Activated CD8-positive, alpha-beta T cell treated with anti-CD3 and anti-CD28 coated beads for 36 hours (primary cell): ENCODE data around the gene PWWP2A. TPM values are rescaled to one million over a fixed set of nuclear protein-coding genes. Genes with fewer than 3 reads are reported as not detected.
"Not testable (repeated sequence)": the region's sequence is repeated elsewhere in the genome, so short reads cannot be mapped to it uniquely, and the experiment has no call there.

Experiments used
- ATAC-seq: fragments of 200-7000 bp; cut with Tn5 transposase; one replicate; pipeline ENCODE4 v1.10.0; 2021; ENCODE audit warnings: mild to moderate bottlenecking, moderate library complexity
- CTCF ChIA-PET: fragments of 350-600 bp; sonication (Branson Sonifier 250); formaldehyde crosslinking; loops from one replicate; lab custom pipeline; 2021; ENCODE audit warnings: antibody characterized with exemption; lab: Charles Lee
- POLR2A ChIA-PET: fragments of 350-600 bp; sonication (Branson Sonifier 250); formaldehyde crosslinking; loops from one replicate; lab custom pipeline; 2021; ENCODE audit warnings: antibody characterized with exemption; lab: Charles Lee
- DNase-seq: peaks from one replicate; pipeline ENCODE4 v3.0.0-alpha.2; 2020
- H3K27ac Mint-ChIP-seq: one replicate; pipeline ENCODE4 v1.8.0; 2021; ENCODE audit warnings: mild to moderate bottlenecking, mixed read lengths
- H3K27me3 Mint-ChIP-seq: one replicate; pipeline ENCODE4 v1.8.0; 2021; ENCODE audit warnings: mixed read lengths
- H3K36me3 Mint-ChIP-seq: one replicate; pipeline ENCODE4 v1.8.0; 2021; ENCODE audit warnings: low read depth, mixed read lengths
- H3K4me1 Mint-ChIP-seq: one replicate; pipeline ENCODE4 v1.8.0; 2021; ENCODE audit warnings: low read depth, mixed read lengths
- H3K4me3 Mint-ChIP-seq: one replicate; pipeline ENCODE4 v1.8.0; 2021; ENCODE audit warnings: mild to moderate bottlenecking, moderate library complexity, mixed read lengths
- H3K9me3 Mint-ChIP-seq: one replicate; pipeline ENCODE4 v1.8.0; 2021; ENCODE audit warnings: mixed read lengths
- CTCF ChIP-seq: fragments of 200-600 bp; IDR thresholded peaks from one replicate; pipeline ENCODE4 v1.8.0; 2022; ENCODE audit warnings: antibody characterized with exemption, mild to moderate bottlenecking
- intact Hi-C: fragments of 100-400 bp; cut with micrococcal nuclease; formaldehyde crosslinking; loops from one replicate; pipeline ENCODE4 v1.10.0; 2022
- total RNA-seq, 2 experiments: library from RNA; stranded (reverse); gene quantifications; one replicate each; pipeline ENCODE4 v1.2.3, GENCODE V29; 2021

Gene PWWP2A
- total RNA-seq, 2 experiments from 2014 or later, result 16.0 to 17.5 TPM

DNA sequence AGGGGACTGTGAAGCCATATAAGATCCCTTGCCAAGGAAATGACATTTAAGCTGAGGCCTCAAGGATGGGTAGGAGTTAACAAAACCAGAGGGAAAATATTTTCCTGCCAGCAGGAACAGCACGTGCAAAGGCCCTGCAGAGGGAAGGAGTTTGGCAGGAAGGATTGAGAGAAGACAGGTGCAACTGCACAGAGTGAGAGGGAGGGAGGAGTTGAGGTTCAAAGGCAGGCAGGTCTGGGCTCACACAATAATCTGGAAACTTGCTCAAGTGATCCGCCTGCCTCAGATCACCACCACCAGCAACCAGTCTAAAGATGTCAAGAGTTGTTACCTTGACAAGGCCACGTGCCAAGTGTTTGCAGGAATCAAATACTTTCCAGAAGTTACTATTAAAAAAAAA lies 31.1 kb upstream of the PWWP2A start:
- Mint-ChIP-seq H3K27ac (no peak overlapping the region), H3K4me3 (no peak overlapping the region), H3K27me3 (peaks cover 4% of the 10 kb centered on the region), H3K4me1 (peaks cover 6% of the 10 kb centered on the region), H3K9me3 (no peaks in the 10 kb centered on the region), H3K36me3 (no peaks in the 10 kb centered on the region)
- intact Hi-C loops, result no loop called here
- DNase-seq, result no peak
- no peak for TF ChIP-seq CTCF
- no peak for ATAC-seq
- CTCF ChIA-PET, result no interaction called here
- POLR2A ChIA-PET, result no interaction called here

DNA sequence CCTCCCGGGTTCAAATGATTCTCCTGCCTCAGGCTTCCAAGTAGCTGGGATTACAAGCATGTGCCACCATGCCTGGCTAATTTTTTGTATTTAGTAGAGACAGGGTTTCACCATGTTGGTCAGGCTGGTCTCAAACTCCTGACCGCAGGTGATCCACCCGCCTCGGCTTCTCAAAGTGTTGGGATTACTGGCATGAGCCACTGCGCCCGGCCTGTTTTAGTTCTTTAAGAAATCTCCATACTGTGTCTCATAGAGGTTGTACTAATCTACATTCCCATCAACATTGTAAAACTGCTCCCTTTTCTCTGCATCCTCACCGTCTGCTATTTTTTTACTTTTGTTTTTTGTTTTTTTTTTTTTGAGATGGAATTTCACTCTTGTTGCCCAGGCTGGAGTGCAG lies 25.2 kb upstream of the PWWP2A start:
- H3K9me3 Mint-ChIP-seq, POLR2A ChIA-PET, H3K4me3 Mint-ChIP-seq, H3K4me1 Mint-ChIP-seq, H3K36me3 Mint-ChIP-seq, CTCF ChIA-PET, intact Hi-C loops, DNase-seq, ATAC-seq, H3K27ac Mint-ChIP-seq, H3K27me3 Mint-ChIP-seq: not testable (repeated sequence)

- H3K27me3 Mint-ChIP-seq, result no peaks in the 10 kb centered on the region
- no peak overlapping the region for H3K27ac Mint-ChIP-seq
- H3K9me3 Mint-ChIP-seq, result no peaks in the 10 kb centered on the region
- H3K4me1 Mint-ChIP-seq, result no peaks in the 10 kb centered on the region
- H3K36me3 Mint-ChIP-seq, result no peaks in the 10 kb centered on the region
- DNase-seq (no peak), ATAC-seq (no peak)
- TF ChIP-seq CTCF, result no peak
- ChIA-PET POLR2A (interaction anchor here (1.2 kb wide), 1 partner anchor 28 kb away, joined by 3 read pairs; no protein-coding TSS in a partner anchor), CTCF (no interaction called here)
- intact Hi-C loops, result no loop called here
- no peak overlapping the region for H3K4me3 Mint-ChIP-seq
Measured at GRCh38 chr5:160134332-160134731, 15.1 kb upstream of the PWWP2A start.

DNA sequence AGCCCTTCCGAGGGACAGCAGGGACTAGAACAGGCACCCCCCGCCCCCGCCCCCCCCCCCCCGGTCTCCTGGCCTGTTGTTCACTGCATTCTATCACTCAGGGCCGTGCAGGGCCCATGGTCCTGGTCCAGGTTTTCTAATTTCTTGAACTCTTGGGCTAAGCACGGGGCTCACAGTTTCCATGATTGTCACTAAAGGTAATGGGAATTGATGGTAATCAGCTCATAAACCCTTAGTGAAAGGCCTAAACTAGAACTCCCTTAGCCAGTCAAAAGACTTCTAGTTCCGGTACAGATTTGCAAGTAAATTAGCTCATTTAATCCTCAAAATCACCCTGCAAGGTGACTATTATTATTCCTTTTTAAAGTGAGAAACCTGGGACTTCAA lies 14.7 kb upstream of the PWWP2A start:
- ATAC-seq, result no peak
- CTCF ChIA-PET, result interaction anchor here (1.3 kb wide), 1 partner anchor 212 kb away, joined by 3 read pairs; no protein-coding TSS in a partner anchor
- no peak for TF ChIP-seq CTCF
- H3K27ac Mint-ChIP-seq, result no peak overlapping the region
- intact Hi-C loops, result no loop called here
- H3K4me3 Mint-ChIP-seq, result no peak overlapping the region
- H3K27me3 Mint-ChIP-seq, result no peaks in the 10 kb centered on the region
- no peaks in the 10 kb centered on the region for H3K4me1 Mint-ChIP-seq
- POLR2A ChIA-PET, result interaction anchor here (0.6 kb wide), 1 partner anchor 435 kb away, joined by 3 read pairs; no protein-coding TSS in a partner anchor
- no peaks in the 10 kb centered on the region for H3K9me3 Mint-ChIP-seq
- no peaks in the 10 kb centered on the region for H3K36me3 Mint-ChIP-seq
- DNase-seq, result no peak

DNA sequence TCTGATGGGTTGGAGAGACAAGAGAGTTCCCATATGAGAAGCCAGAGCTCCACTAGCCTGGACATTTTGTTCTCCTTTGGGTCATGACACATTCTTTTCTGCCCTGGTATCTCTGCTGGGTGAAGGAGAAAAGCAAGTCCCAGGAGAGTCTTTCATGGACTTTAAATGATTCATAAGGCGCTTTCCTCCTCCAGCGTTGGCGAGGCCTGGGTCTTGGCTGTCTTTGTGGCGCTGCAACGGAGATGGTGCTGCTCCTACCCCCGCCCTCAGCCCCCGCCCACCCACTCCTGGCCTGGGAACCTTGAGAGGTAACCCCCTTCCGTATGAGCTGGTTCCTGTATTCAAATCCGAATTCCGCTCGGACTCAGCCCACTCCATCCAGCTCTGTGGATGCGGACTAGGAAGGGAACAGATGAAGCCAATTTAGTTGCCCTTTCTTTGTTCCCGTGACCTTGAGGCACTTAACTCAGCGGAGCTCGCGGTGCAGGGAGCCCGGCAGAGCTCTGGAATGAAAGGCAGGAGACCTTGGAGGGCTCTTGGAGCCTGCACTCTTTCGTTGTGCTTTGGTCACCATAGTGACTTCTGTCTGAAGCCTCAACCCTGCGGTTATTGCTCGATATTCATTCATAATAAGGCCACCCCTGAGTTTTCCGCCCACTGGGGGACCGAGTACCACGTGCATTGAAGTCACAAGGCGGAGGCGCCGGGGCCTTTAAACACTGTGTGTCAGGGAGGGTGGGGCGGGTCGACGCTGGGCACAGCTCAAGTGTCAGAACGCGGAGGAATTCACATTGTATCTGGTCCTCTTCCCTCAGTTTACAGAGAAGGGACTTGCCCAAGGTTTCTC lies 14.0 kb upstream of the PWWP2A start:
- H3K36me3 Mint-ChIP-seq, result no peaks in the 10 kb centered on the region
- CTCF ChIA-PET, result interaction anchor here (1.3 kb wide), 1 partner anchor 213 kb away, joined by 3 read pairs; no protein-coding TSS in a partner anchor
- no peak overlapping the region for H3K27ac Mint-ChIP-seq
- intact Hi-C loops, result no loop called here
- H3K4me1 Mint-ChIP-seq, result no peaks in the 10 kb centered on the region
- no peak for DNase-seq
- H3K27me3 Mint-ChIP-seq, result no peaks in the 10 kb centered on the region
- TF ChIP-seq CTCF, result no peak
- POLR2A ChIA-PET, result interaction anchor here (0.6 kb wide), 1 partner anchor 435 kb away, joined by 3 read pairs; no protein-coding TSS in a partner anchor
- no peak overlapping the region for H3K4me3 Mint-ChIP-seq
- no peak for ATAC-seq
- no peaks in the 10 kb centered on the region for H3K9me3 Mint-ChIP-seq
